Stomach (tissue), 4 donors: ENCODE data around the gene FLRT1.

Experiments used
- CTCF ChIP-seq, 7 experiments: fragments of 450-650 bp in 4 of 7; fragments of 200-600 bp in 3 of 7; sonication (generic) in 3 of 7; IDR thresholded peaks; one replicate each; pipeline ENCODE4 v1.5.1; 2016 to 2019; ENCODE audit warnings: antibody characterized with exemption in 7 of 7, control low read depth in 2 of 7, mild to moderate bottlenecking in 1 of 7
- POLR2A ChIP-seq, 4 donors: fragments of 450-650 bp; IDR thresholded peaks; one replicate each; pipeline ENCODE4 v1.6.1; 2016; ENCODE audit warnings: antibody characterized with exemption in 4 of 4, control low read depth in 2 of 4, mild to moderate bottlenecking in 1 of 4, moderate library complexity in 1 of 4

DNA sequence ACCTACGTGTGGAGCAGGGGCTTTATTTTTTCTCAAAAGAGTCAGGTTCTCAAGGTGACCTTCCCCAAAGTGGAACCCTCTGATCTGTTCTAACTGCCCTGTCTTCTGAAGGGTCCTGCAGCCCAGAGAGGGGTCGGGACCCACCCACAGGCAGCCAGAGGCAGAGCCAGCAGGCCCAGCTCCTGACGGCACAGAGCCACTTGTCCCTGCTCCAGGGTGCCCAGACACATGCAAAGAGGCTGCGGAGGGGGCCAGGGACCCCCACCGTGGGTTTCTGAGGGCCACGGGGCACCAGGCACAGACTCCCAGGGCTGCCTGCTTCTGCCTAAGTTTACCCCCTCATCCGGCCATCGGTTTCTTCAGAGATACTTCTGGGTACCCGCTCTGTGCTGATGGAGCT lies 37.1 kb downstream of the FLRT1 start:
- TF ChIP-seq CTCF (IDR thresholded peaks at IDR 0.05) (no peak), POLR2A (IDR thresholded peaks at IDR 0.05) (no peak)
